ENCODE results near the gene ARHGEF12. TPM values are rescaled to one million over a fixed set of nuclear protein-coding genes. Genes with fewer than 3 reads are reported as not detected.

ARHGEF12 gene
- total RNA-seq, 1 experiment from 2014 or later = 15.4 TPM

GRCh38 chr11:120298461-120298860, 37.8 kb upstream of the ARHGEF12 start:
- Histone ChIP-seq H4K20me1 (ENCODE audit: insufficient read depth, low read depth, low read length) (no peaks in the 10 kb centered on the region), H3K36me3 (ENCODE audit: insufficient read depth, low read length) (no peaks in the 10 kb centered on the region), H2AFZ (ENCODE audit: low read length) (no peak overlapping the region), H3K4me2 (ENCODE audit: low read depth, low read length, poor library complexity, severe bottlenecking) (no peak overlapping the region), H3K27ac (ENCODE audit: low read length) (no peak overlapping the region), H3K4me1 (ENCODE audit: low read length) (no peaks in the 10 kb centered on the region), H3K9me3 (ENCODE audit: low read length) (no peaks in the 10 kb centered on the region), H3K9me2 (replicated peaks; ENCODE audit: insufficient read depth, low read length) (no peaks in the 10 kb centered on the region), H3K27me3 (ENCODE audit: low read length) (no peaks in the 10 kb centered on the region), H3K79me2 (ENCODE audit: low read length) (no peaks in the 10 kb centered on the region), H3K9ac (ENCODE audit: low read length) (no peak overlapping the region), H3K4me3 (ENCODE audit: low read length) (no peak overlapping the region)
- no peak for DNase-seq

GRCh38 chr11:120302001-120302805, 34.0 kb upstream of the ARHGEF12 start:
- DNase-seq = no peak
- Histone ChIP-seq H3K79me2 (ENCODE audit: low read length) (no peaks in the 10 kb centered on the region), H3K9me2 (replicated peaks; ENCODE audit: insufficient read depth, low read length) (no peaks in the 10 kb centered on the region), H3K4me1 (ENCODE audit: low read length) (no peaks in the 10 kb centered on the region), H3K27ac (ENCODE audit: low read length) (no peak overlapping the region), H2AFZ (ENCODE audit: low read length) (no peak overlapping the region), H4K20me1 (ENCODE audit: insufficient read depth, low read depth, low read length) (no peaks in the 10 kb centered on the region), H3K9me3 (ENCODE audit: low read length) (no peaks in the 10 kb centered on the region), H3K36me3 (ENCODE audit: insufficient read depth, low read length) (no peaks in the 10 kb centered on the region), H3K9ac (ENCODE audit: low read length) (no peak overlapping the region), H3K27me3 (ENCODE audit: low read length) (no peaks in the 10 kb centered on the region), H3K4me2 (ENCODE audit: low read depth, low read length, poor library complexity, severe bottlenecking) (no peak overlapping the region), H3K4me3 (ENCODE audit: low read length) (no peak overlapping the region)

GRCh38 chr11:120303004-120303637, 33.1 kb upstream of the ARHGEF12 start:
- Histone ChIP-seq H3K27ac (ENCODE audit: low read length) (no peak overlapping the region), H3K79me2 (ENCODE audit: low read length) (no peaks in the 10 kb centered on the region), H3K27me3 (ENCODE audit: low read length) (no peaks in the 10 kb centered on the region), H2AFZ (ENCODE audit: low read length) (no peak overlapping the region), H3K9me2 (replicated peaks; ENCODE audit: insufficient read depth, low read length) (no peaks in the 10 kb centered on the region), H3K36me3 (ENCODE audit: insufficient read depth, low read length) (no peaks in the 10 kb centered on the region), H3K4me3 (ENCODE audit: low read length) (no peak overlapping the region), H4K20me1 (ENCODE audit: insufficient read depth, low read depth, low read length) (no peaks in the 10 kb centered on the region), H3K4me1 (ENCODE audit: low read length) (no peaks in the 10 kb centered on the region), H3K4me2 (ENCODE audit: low read depth, low read length, poor library complexity, severe bottlenecking) (no peak overlapping the region), H3K9ac (ENCODE audit: low read length) (no peak overlapping the region), H3K9me3 (ENCODE audit: low read length) (no peaks in the 10 kb centered on the region)
- DNase-seq = peak; percentile 86

- Histone ChIP-seq H3K9me3 (ENCODE audit: low read length) (no peaks in the 10 kb centered on the region), H3K27me3 (ENCODE audit: low read length) (no peaks in the 10 kb centered on the region), H3K79me2 (ENCODE audit: low read length) (no peaks in the 10 kb centered on the region), H2AFZ (ENCODE audit: low read length) (no peak overlapping the region), H3K4me3 (ENCODE audit: low read length) (no peak overlapping the region), H3K4me2 (ENCODE audit: low read depth, low read length, poor library complexity, severe bottlenecking) (no peak overlapping the region), H3K9ac (ENCODE audit: low read length) (no peak overlapping the region), H3K36me3 (ENCODE audit: insufficient read depth, low read length) (no peaks in the 10 kb centered on the region), H3K4me1 (ENCODE audit: low read length) (no peaks in the 10 kb centered on the region), H4K20me1 (ENCODE audit: insufficient read depth, low read depth, low read length) (no peaks in the 10 kb centered on the region), H3K9me2 (replicated peaks; ENCODE audit: insufficient read depth, low read length) (no peaks in the 10 kb centered on the region), H3K27ac (ENCODE audit: low read length) (no peak overlapping the region)
- DNase-seq = no peak
Observed at GRCh38 chr11:120304526-120304925, 31.7 kb upstream of the ARHGEF12 start.

GRCh38 chr11:120305286-120305685, 30.9 kb upstream of the ARHGEF12 start:
- no peak overlapping the region for H3K27ac ChIP-seq (ENCODE audit: low read length)
- H3K4me1 ChIP-seq (ENCODE audit: low read length) = no peaks in the 10 kb centered on the region
- H3K4me2 ChIP-seq (ENCODE audit: low read depth, low read length, poor library complexity, severe bottlenecking) = no peak overlapping the region
- no peaks in the 10 kb centered on the region for H3K27me3 ChIP-seq (ENCODE audit: low read length)
- no peak overlapping the region for H3K9ac ChIP-seq (ENCODE audit: low read length)
- H3K79me2 ChIP-seq (ENCODE audit: low read length) = no peaks in the 10 kb centered on the region
- no peak overlapping the region for H2AFZ ChIP-seq (ENCODE audit: low read length)
- no peak overlapping the region for H3K4me3 ChIP-seq (ENCODE audit: low read length)
- no peaks in the 10 kb centered on the region for H3K9me3 ChIP-seq (ENCODE audit: low read length)
- no peaks in the 10 kb centered on the region for H4K20me1 ChIP-seq (ENCODE audit: insufficient read depth, low read depth, low read length)
- no peaks in the 10 kb centered on the region for H3K36me3 ChIP-seq (ENCODE audit: insufficient read depth, low read length)
- no peak for DNase-seq
- no peaks in the 10 kb centered on the region for H3K9me2 ChIP-seq (replicated peaks; ENCODE audit: insufficient read depth, low read length)

GRCh38 chr11:120306519-120307242, 29.5 kb upstream of the ARHGEF12 start:
- H3K4me2 ChIP-seq (ENCODE audit: low read depth, low read length, poor library complexity, severe bottlenecking) = no peak overlapping the region
- no peaks in the 10 kb centered on the region for H3K36me3 ChIP-seq (ENCODE audit: insufficient read depth, low read length)
- H4K20me1 ChIP-seq (ENCODE audit: insufficient read depth, low read depth, low read length) = no peaks in the 10 kb centered on the region
- H3K9me2 ChIP-seq (replicated peaks; ENCODE audit: insufficient read depth, low read length) = no peaks in the 10 kb centered on the region
- H3K27me3 ChIP-seq (ENCODE audit: low read length) = no peaks in the 10 kb centered on the region
- no peaks in the 10 kb centered on the region for H3K9me3 ChIP-seq (ENCODE audit: low read length)
- H3K79me2 ChIP-seq (ENCODE audit: low read length) = no peaks in the 10 kb centered on the region
- H3K9ac ChIP-seq (ENCODE audit: low read length) = no peak overlapping the region
- no peak overlapping the region for H3K4me3 ChIP-seq (ENCODE audit: low read length)
- no peak overlapping the region for H2AFZ ChIP-seq (ENCODE audit: low read length)
- H3K4me1 ChIP-seq (ENCODE audit: low read length) = no peaks in the 10 kb centered on the region
- no peak for DNase-seq
- no peak overlapping the region for H3K27ac ChIP-seq (ENCODE audit: low read length)

DNA sequence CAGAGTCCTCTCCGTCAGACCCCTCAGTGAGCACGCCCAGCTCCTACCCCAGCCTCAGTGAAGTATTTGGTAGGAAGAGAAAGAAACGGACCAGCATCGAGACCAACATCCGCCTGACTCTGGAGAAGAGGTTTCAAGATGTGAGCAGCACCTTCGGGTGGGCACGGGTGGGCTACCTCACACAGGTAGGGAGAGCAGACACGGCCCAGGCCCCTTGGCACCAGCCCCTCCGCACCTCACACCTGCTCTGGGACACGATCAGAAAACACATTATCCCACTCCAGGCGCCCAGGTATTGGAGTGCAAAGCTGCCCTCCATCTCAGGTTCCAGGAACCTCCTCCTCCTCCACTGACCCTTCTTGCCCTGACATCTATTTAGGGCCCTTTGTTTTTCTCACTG, 28.7 kb upstream of the ARHGEF12 start:
- Histone ChIP-seq H3K36me3 (ENCODE audit: insufficient read depth, low read length) (no peaks in the 10 kb centered on the region), H3K9me3 (ENCODE audit: low read length) (no peaks in the 10 kb centered on the region), H2AFZ (ENCODE audit: low read length) (no peak overlapping the region), H3K27ac (ENCODE audit: low read length) (no peak overlapping the region), H3K9ac (ENCODE audit: low read length) (no peak overlapping the region), H3K9me2 (replicated peaks; ENCODE audit: insufficient read depth, low read length) (no peaks in the 10 kb centered on the region), H3K27me3 (ENCODE audit: low read length) (no peaks in the 10 kb centered on the region), H3K4me2 (ENCODE audit: low read depth, low read length, poor library complexity, severe bottlenecking) (no peak overlapping the region), H3K4me1 (ENCODE audit: low read length) (no peaks in the 10 kb centered on the region), H4K20me1 (ENCODE audit: insufficient read depth, low read depth, low read length) (no peaks in the 10 kb centered on the region), H3K79me2 (ENCODE audit: low read length) (no peaks in the 10 kb centered on the region), H3K4me3 (ENCODE audit: low read length) (no peak overlapping the region)
- DNase-seq = no peak

GRCh38 chr11:120308081-120308480, 28.1 kb upstream of the ARHGEF12 start:
- Histone ChIP-seq H3K79me2 (ENCODE audit: low read length) (no peaks in the 10 kb centered on the region), H3K4me1 (ENCODE audit: low read length) (no peaks in the 10 kb centered on the region), H4K20me1 (ENCODE audit: insufficient read depth, low read depth, low read length) (no peaks in the 10 kb centered on the region), H3K4me2 (ENCODE audit: low read depth, low read length, poor library complexity, severe bottlenecking) (no peak overlapping the region), H3K27me3 (ENCODE audit: low read length) (no peaks in the 10 kb centered on the region), H3K27ac (ENCODE audit: low read length) (no peak overlapping the region), H3K4me3 (ENCODE audit: low read length) (no peak overlapping the region), H3K9me3 (ENCODE audit: low read length) (no peaks in the 10 kb centered on the region), H3K9me2 (replicated peaks; ENCODE audit: insufficient read depth, low read length) (no peaks in the 10 kb centered on the region), H2AFZ (ENCODE audit: low read length) (no peak overlapping the region), H3K36me3 (ENCODE audit: insufficient read depth, low read length) (no peaks in the 10 kb centered on the region), H3K9ac (ENCODE audit: low read length) (no peak overlapping the region)
- no peak for DNase-seq
